Activated CD8-positive, alpha-beta memory T cell treated with anti-CD3 and anti-CD28 coated beads, Interleukin-2, amount 50 U/mL, for 48 hours (primary cell): ENCODE measurements around the gene THBD.

Experiments used
- DNase-seq: peaks from one replicate; pipeline ENCODE4 v3.0.0-alpha.2; 2020

Gene THBD

DNA sequence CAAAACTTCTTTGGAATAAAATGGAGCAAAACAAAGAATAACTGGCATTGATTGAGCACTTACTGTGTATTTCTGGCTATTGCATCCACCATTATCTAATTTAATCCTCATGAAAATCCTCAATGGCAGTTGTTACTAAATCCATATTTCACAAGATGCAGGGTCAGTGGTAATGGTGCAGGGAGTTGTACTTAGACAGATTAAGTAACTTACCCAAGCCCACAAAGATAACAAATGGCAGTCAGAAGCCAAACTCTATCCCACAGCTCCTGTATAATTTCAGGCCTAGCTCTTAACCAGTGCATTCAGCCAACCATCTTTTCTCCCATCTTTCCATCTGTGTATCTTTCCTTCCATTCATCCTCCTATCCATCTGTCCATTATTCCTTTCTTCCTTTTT is 43.7 kb downstream of the THBD start:
- DNase-seq, result no peak

DNA sequence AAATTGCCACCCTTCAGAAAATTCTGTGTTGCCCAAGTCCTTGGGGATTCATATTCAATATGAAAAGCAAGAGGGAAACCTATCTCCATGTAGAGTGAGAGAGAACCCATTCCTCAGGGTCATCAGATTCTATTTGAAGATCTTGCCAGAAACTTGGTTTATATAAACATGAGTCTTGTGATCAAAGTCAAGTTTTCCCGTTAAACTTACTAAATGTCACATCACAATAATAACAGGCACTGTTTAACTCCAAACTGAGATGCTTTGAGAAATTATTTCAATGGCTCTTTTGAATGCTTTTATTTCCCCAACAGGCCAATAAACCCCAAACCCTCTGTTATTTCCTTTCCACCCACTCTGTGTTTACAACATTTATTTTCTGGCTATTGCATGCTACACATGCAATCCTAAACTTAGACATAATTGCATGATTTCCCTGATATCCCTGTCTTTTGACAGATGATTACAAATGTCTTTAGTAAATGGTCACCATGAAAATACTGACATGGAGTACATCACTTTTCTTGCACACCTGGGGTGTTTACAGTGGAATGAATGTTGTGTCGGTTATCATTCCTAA is 45.5 kb downstream of the THBD start:
- DNase-seq, result no peak

DNA sequence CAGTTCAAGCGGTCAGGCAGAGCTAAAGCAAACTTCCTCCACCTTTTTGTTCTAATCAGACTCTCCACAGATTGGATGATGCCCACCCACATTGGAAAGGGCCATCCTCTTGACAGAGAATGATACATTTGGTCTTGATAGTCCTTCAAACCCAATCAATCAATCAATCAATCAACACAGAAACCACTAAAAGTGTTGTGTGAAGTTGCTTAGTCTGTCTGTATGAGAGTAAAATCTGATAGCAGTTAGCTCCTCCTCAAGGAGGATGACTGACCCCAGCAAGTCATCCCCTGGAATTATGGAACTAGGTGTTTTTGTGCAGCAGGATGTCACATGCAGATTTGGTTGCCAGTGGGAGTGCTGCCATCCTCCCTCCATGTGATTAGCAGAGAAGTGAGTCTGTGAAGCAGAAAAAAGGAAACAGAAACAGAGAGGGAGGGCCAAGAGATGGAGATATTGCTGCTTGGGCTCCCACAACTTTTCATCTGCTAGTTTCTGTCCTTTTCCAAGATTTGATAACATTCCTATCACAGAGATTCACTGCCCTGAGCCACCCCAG is 46.3 kb downstream of the THBD start:
- DNase-seq, result no peak

DNA sequence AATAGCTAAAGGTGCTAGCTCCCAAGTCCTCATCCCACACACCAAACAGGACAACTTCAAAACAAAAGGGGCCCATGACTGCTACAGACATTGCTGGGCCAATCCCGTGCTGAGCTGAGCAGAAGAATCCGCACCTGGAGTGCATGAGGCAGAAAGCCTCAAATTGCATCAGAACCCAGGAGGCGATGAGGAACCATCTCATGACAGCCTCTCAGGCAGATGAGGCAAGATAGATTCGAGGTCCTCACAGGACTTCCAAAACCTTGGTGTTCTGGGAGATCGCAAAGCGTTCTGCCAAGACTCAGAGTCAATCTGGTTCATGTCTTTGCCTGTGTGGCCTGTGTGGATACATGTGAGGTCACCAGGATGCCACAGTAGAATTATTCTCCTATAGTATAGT is 47.2 kb downstream of the THBD start:
- no peak for DNase-seq

DNA sequence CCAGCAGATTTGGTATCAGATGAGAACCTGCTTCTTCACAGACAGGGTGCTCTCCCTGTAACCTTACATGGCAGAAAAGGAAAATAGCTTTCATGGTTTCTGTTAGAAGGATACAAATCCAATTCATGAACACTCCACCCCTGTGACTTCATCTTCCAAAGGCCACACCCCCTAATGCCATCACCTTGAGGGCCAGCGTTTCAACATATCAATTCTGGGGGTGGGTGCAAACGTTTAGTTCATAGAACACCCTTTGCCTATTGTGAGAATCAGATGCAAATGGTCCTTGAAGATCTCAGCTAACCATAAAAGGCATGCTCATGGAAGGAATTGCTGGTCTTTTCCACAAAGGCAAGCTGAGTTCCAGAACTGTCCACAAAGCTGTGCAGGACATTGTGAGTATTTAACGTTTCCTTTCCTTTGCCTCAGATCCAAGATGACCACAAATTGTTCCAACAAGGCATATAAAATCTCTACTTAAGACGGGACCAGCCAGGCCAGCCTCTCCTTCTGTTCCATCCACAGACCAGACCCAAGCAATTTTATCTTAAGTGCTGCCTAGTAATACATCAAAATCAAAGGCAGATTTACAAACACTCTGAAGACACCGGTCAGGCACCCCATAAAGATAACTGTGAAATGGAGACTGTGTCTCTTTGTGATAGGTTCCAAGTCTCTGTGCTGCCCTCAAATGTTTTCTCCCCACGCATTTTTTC is 49.1 kb downstream of the THBD start:
- DNase-seq, result no peak

DNA sequence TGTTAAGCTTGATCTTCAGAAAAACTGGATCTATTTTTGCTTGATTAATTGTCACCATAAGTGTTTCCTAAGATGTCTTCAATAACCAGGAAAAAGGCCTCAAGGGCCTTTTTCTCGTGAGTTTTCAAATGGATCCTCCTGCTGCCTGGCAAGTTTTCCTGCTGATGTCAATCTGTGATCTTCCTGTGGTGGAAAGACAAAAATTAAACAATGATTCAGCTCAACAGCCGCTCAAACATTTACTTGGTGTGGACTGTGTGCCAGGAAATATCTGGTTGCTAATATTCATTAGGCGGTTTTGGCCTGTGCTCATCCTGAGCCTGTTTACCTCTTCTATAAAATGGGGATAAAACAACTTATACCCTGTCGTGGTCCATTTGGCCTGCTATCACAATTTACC is 49.7 kb downstream of the THBD start:
- DNase-seq, result no peak

DNA sequence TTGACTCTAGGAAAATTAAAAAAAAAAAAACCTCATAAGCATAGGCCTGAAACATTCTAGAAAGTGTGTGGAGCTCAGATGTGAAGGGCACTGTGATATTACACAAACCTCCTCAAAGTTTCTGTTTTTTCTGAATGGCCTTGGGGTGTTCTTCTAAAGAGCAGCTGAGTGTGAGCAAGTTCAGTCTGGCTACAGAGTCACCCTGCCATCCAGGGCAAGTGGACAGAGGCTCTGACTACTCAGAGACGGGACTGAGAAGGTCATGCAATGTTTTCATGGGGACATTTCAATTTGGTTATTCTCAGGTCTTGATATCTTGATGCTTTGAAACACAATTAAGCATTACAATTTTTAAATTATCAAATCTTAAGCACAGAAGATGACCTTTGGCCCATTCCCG is 51.0 kb downstream of the THBD start:
- DNase-seq, result no peak

DNA sequence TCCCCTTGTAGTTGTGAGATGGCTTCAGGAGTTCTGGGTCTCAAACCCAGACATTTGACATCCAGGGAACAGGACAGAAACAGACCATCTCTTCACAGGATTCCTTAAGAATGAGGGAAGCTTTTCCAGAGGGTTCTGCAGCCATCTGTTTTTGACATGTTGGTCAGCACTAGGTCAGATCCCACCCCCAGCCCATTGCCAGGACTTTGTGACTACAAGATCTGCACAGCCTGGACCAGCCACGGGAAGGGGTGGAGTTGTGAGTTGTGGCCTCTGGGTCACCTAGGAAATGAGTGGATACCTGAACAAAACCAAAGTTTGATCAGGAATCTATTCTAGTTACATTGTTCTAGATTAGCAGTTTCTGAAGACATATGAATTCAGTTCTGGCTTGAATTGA is 53.5 kb downstream of the THBD start:
- DNase-seq, result no peak
